ENCODE measurements around the gene PPFIA3.
"Not testable (repeated sequence)": the region's sequence is repeated elsewhere in the genome, so short reads cannot be mapped to it uniquely, and the experiment has no call there.

The PPFIA3 gene

DNA sequence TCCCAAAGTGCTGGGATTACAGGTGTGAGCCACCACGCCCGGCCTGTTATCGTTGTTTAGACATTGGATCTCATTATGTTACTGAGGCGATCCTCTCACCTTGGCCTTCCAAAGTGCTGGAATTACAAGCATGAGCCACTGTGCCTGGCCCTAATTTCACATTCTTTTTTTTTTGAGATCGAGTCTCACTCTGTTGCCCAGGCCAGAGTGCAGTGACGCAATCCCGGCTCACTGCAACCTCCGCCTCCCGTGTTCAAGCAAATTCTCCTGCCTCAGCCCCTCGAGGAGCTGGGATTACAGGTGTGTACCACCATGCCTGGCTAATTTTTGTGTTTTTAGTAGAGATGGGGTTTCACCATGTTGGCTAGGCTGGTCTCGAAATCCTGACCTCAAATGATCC, 3.9 kb downstream of the PPFIA3 start:
- in situ Hi-C loops (cut with MboI; ENCODE audit: low sequenced_read_pairs): not testable (repeated sequence)

GRCh38 chr19:49125025-49125731, 5.8 kb downstream of the PPFIA3 start:
- in situ Hi-C loops (cut with MboI; ENCODE audit: low sequenced_read_pairs): no loop called here

DNA sequence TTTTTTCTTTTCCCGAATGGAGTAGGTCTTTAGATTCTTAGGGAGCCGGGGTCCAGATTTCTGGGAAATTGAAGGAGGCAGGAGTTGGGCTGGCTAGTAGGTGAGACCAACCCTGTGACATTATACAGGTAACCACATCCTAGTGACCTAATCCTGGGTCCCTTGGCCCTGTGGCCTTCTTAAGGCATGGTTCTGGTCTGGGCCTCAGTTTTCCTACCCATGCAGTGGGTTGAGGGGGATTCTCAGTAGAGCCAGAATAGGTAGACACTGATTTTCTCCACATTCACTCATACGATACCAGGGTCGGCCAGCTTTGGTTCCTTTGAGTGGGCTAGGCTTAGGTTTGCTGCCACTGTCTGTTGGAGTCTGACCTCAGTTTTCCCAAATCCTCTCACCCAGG, 7.2 kb downstream of the PPFIA3 start:
- in situ Hi-C loops (cut with MboI; ENCODE audit: low sequenced_read_pairs): no loop called here

- in situ Hi-C loops (cut with MboI; ENCODE audit: low sequenced_read_pairs): not testable (repeated sequence)
These were observed 7.9 kb downstream of the PPFIA3 start for GRCh38 chr19:49127225-49127624.

GRCh38 chr19:49127674-49128544, 8.6 kb downstream of the PPFIA3 start:
- in situ Hi-C loops (cut with MboI; ENCODE audit: low sequenced_read_pairs): no loop called here

DNA sequence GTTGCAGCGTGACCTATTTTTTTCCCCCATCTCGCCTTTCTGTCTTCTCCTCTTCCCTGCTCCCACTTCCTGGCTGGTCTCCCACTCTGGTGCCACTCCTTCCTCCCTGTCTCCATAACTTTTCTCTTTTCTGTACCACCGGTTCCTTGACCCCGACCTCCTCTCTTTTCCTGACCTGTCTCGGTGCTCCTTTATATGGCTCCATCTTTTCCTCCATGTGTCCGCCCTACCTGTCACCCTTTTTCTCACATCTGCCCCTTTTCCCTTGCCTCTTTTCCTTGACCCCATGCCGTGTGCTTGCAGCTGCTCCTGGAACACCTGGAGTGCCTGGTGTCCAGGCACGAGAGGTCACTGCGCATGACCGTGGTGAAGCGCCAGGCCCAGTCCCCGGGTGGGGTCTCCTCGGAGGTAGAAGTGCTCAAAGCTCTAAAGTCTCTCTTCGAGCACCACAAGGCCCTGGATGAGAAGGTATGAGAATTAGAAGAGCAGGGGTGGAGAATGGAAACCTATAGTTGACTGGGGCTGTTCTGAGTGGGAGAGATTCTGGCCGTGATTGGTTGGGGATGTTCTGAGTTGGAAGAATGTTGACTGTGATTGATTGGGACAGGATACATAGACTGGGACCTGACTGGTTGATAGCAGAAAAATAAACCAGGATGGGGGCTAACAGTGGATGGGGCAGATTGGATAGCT, 9.3 kb downstream of the PPFIA3 start:
- in situ Hi-C loops (cut with MboI; ENCODE audit: low sequenced_read_pairs): no loop called here

DNA sequence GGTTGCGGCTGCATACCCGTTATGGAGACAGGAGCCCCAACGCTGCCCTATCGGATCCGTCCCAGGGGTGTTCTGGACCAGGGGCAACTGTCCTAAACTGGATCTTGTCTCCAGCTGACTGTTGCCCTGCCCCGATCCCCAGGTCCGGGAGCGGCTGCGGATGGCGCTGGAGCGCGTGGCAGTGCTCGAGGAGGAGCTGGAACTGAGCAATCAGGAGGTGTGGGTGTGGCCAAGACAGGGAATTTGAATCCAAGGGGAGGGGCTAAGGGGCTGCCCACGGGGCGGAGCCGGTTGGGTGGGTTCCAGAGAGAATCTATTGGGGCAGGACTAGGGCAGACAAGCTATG, 9.9 kb downstream of the PPFIA3 start:
- in situ Hi-C loops (cut with MboI; ENCODE audit: low sequenced_read_pairs): no loop called here

DNA sequence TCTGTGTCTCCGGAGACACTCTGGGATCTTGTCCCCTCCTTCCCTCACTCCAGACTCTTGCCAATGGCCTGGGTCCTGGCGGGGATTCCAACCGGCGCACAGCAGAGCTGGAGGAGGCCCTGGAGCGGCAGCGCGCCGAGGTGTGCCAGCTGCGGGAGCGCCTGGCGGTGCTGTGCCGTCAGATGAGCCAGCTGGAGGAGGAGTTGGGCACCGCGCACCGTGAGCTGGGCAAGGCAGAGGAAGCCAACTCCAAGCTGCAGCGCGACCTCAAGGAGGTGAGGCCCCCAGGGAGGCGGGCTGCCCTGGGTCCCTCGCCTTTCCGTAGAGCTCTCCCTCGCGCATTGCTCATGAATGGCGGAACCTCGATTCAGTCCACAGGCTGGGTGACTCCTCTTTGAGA, 11.0 kb downstream of the PPFIA3 start:
- in situ Hi-C loops (cut with MboI; ENCODE audit: low sequenced_read_pairs): no loop called here

DNA sequence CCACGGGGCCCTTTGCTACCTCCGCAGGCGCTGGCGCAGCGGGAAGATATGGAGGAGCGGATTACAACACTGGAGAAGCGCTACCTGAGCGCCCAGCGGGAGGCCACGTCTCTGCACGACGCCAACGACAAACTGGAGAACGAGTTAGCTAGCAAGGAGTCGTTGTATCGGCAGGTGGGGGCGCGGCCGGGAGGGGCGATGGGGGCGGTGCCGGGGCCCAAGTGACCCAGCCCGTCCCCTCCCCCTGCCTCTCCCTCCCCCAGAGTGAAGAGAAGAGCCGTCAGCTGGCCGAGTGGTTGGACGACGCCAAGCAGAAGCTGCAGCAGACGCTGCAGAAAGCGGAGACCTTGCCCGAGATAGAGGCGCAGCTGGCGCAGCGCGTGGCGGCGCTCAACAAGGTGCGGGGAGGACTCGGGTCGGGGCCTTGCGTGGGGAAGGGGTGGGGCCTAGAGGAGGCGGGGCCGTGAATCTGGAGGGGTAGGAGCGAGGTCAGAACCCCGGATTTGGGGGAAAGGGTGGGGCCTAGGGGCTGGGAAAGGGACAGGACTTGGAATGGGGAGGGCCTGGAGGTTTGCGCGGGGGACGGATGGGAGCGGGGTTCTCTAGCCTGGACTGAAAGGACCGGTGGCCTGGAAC, 13.7 kb downstream of the PPFIA3 start:
- in situ Hi-C loops (cut with MboI; ENCODE audit: low sequenced_read_pairs): no loop called here

DNA sequence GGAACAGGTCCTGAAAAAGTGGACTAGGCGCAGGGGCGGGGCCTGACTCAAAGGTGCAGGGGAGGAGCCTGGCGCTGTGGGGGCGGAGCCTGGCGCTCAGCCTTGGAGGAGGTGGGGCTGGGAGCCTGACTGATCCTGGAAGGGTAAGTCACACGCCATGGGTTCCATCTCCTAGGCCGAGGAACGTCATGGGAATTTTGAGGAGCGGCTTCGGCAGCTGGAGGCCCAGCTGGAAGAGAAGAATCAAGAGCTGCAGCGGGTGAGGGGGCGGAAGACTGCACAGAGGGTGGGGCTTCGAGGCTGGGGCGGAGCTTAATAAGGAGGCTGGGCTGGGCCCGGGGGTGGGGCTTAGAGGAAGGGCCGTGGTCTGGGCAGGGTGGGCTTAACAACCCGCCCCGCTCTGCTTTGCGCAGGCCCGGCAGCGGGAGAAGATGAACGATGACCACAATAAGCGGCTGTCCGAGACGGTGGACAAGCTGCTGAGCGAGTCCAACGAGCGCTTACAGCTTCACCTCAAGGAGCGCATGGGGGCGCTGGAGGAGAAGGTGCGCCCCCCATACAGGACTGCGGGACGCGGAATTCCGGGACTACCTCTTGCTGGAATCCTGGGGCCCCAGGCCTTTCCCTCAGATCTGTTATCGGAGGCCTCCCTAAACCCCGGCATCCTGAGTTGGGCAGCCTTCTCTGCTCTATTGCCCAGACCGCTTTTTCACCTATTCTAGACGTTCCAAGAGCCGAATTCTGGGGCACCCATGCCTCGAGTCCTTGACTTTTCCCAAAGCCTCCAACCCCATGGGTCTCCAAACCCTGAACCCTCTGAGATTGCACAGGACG, 14.5 kb downstream of the PPFIA3 start:
- in situ Hi-C loops (cut with MboI; ENCODE audit: low sequenced_read_pairs): no loop called here

DNA sequence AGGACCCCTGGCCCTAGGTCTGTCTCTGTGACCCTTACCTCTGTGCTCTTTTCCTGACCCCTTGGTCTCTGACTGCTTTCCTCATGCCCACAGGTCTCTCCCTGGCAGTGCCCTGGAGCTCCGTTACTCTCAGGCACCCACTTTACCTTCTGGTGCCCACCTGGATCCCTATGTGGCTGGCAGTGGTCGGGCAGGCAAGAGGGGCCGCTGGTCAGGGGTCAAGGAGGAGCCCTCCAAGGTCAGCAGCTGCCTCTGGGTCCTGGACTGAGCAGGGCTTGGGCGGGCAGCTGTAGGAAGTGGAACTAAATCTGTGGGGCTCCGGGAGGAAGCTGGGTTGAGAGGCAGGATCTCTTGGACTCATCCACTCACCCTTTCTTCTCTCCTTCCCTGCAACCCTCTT, 16.3 kb downstream of the PPFIA3 start:
- in situ Hi-C loops (cut with MboI; ENCODE audit: low sequenced_read_pairs): no loop called here

GRCh38 chr19:49136771-49137171, 17.4 kb downstream of the PPFIA3 start:
- in situ Hi-C loops (cut with MboI; ENCODE audit: low sequenced_read_pairs): no loop called here

- in situ Hi-C loops (cut with MboI; ENCODE audit: low sequenced_read_pairs): no loop called here
These were observed 21.6 kb downstream of the PPFIA3 start for GRCh38 chr19:49140951-49141350.

DNA sequence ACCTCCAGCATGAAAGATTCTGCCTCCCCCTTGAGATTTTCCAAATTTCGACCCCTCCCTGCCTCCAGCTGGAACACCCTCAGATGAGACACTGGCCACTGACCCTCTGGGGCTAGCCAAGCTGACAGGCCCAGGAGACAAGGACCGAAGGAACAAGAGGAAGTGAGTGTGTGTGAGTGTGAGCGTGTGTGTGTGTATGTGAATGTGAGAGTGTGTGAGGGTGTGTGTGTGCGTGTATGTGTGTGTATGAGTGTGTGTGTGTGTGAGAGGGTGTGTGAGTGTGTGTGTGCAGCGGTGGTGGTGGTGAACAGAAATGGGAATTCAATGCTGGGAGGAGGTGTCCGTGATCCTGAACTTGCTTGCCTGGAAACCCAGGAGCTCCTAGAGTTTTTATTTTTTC, 22.0 kb downstream of the PPFIA3 start:
- in situ Hi-C loops (cut with MboI; ENCODE audit: low sequenced_read_pairs): no loop called here

DNA sequence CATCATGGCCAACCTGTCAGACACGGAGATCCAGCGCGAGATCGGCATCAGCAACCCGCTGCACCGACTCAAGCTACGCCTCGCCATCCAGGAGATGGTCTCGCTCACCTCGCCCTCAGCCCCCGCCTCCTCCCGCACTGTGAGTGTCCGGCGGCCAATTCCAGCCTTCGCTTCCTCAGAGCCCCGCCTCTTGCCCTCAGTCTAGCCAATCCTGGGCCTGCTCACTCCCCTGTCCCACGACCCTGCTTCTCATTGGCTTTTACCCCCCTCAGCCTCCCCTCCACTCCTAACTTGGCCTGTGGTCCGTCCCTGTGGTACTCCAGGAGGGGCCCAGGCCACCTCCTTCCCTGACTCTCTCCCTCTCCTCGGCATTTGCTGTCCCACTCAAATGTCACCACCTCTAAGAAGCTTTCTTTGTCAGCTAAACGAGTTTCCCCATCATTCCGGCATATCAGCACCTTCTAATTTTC, 23.6 kb downstream of the PPFIA3 start:
- in situ Hi-C loops (cut with MboI; ENCODE audit: low sequenced_read_pairs): no loop called here

GRCh38 chr19:49145573-49146407, 26.4 kb downstream of the PPFIA3 start:
- in situ Hi-C loops (cut with MboI; ENCODE audit: low sequenced_read_pairs): no loop called here

DNA sequence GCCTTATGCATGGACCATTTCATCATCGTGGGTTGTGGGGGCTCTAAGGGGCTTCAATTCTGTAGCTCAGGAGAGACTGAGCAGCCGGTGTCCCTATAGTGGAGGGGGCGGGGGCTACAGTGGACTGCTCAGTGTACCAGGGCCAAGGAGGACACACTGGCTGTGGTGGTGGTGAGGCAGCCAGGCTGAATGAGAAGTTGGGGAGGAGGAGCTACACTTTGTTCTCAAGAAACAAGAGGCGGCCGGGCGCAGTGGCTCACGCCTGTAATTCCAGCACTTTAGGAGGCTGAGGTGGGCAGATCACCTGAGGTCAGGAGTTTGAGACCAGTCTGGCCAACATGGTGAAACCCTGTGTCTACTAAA, 27.0 kb downstream of the PPFIA3 start:
- in situ Hi-C loops (cut with MboI; ENCODE audit: low sequenced_read_pairs): not testable (repeated sequence)

DNA sequence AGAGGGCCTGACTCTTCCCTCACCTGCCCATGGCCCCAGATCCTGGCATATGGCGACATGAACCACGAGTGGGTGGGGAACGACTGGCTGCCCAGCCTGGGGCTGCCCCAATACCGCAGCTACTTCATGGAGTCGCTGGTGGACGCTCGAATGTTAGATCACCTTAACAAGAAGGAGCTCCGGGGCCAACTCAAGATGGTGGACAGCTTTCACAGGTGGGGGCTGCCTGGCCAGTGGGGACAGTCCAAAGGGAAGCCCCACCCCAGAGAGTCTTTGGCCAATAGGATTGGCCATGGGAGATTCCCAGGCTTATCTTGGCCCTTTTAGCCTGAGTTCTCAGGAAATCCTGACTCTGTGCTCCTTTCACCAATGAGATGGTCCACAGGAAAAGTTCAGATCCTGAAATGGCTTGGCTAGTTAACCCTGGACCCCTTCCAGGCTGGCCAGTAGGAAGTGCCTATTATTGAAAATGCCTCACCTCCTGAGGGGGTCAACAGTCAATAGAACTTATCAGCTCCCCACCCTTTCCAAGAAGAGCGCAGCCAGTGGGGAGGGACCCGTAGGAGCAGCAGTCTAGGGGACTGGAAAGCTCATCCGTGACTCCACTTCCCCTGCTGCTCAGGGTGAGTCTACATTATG, 28.8 kb downstream of the PPFIA3 start:
- in situ Hi-C loops (cut with MboI; ENCODE audit: low sequenced_read_pairs): no loop called here

All from hTERT RPE-1 (cell line).